Endothelial cell of umbilical vein (primary cell): ENCODE measurements around the gene BLID. TPM values are rescaled to one million over a fixed set of nuclear protein-coding genes. Genes with fewer than 3 reads are reported as not detected.

Source experiments
- BruUV-seq: library from RNA; stranded (reverse); fragments of 400-500 nt; replicated peaks from 2 replicates; lab custom pipeline; 2021; lab: Mats Ljungman, UMichigan
- CTCF ChIA-PET: fragments of 300-600, 350-600 bp; sonication (Branson Sonifier 250); formaldehyde crosslinking; loops from one replicate; lab custom pipeline; 2021; ENCODE audit warnings: antibody characterized with exemption, inconsistent platforms; lab: Charles Lee
- POLR2A ChIA-PET: fragments of 300-600, 350-600 bp; sonication (Branson Sonifier 250); formaldehyde crosslinking; loops from one replicate; lab custom pipeline; 2021; ENCODE audit warnings: antibody characterized with exemption, inconsistent platforms; lab: Charles Lee
- DNase-seq: peaks from one replicate; pipeline ENCODE4 v3.0.0-alpha.2; 2011; ENCODE audit warnings: low read depth, low spot score
- FAIRE-seq: peaks from 2 replicates; lab custom pipeline; 2011; peaks lifted over from hg19 to GRCh38; lab: Jason Lieb, UNC
- H2AFZ ChIP-seq: 2 replicates; pipeline ENCODE4 v1.6.0; 2012; ENCODE audit warnings: low read depth, low read length, control low read depth, inconsistent platforms
- H3K27ac ChIP-seq: 2 replicates; pipeline ENCODE4 v1.5.1; 2011; ENCODE audit warnings: low read depth, mild to moderate bottlenecking, control low read depth, low read length, moderate library complexity; ENCODE audit not compliant: insufficient read depth
- H3K27me3 ChIP-seq, 2 experiments: 2 replicates each; pipeline versions ENCODE4 v1.6.0 to v1.6.1; 2011; ENCODE audit warnings: low read length in 2 of 2, mixed read lengths in 1 of 2; ENCODE audit not compliant: control insufficient read depth in 2 of 2, insufficient read depth in 2 of 2
- H3K36me3 ChIP-seq, 2 experiments: 2 replicates in 1 of 2; 3 replicates in 1 of 2; pipeline ENCODE4 v1.5.1; 2011; ENCODE audit warnings: low read length in 2 of 2, mild to moderate bottlenecking in 1 of 2, moderate library complexity in 1 of 2; ENCODE audit not compliant: control insufficient read depth in 2 of 2, insufficient read depth in 2 of 2; ENCODE audit errors: extremely low read depth in 1 of 2
- H3K4me1 ChIP-seq: 3 replicates; pipeline ENCODE4 v1.5.1; 2011; ENCODE audit warnings: mild to moderate bottlenecking, low read length; ENCODE audit not compliant: control insufficient read depth, insufficient read depth; ENCODE audit errors: extremely low read depth
- H3K4me2 ChIP-seq: 2 replicates; pipeline ENCODE4 v1.6.1; 2011; ENCODE audit warnings: low read length, control low read depth, mixed read lengths; ENCODE audit not compliant: insufficient read depth
- H3K4me3 ChIP-seq, 3 experiments: fragments of 200-600 bp in 1 of 3; sonication (generic), shearing (Covaris generic) in 1 of 3; replicated peaks in 1 of 3; 2 replicates each; pipeline ENCODE4 v1.5.1; 2011 to 2016; ENCODE audit warnings: control low read depth in 3 of 3, low read length in 3 of 3, mild to moderate bottlenecking in 2 of 3, inconsistent platforms in 1 of 3, low read depth in 1 of 3, moderate library complexity in 1 of 3; ENCODE audit not compliant: insufficient read depth in 1 of 3
- H3K79me2 ChIP-seq: 2 replicates; pipeline ENCODE4 v1.6.0; 2012; ENCODE audit warnings: low read length, inconsistent platforms; ENCODE audit not compliant: control insufficient read depth, insufficient read depth
- H3K9ac ChIP-seq: replicated peaks from 2 replicates; pipeline ENCODE3; 2011; ENCODE audit warnings: low read length, control low read depth; ENCODE audit not compliant: insufficient read depth; ENCODE audit errors: extremely low read depth
- H3K9me1 ChIP-seq: replicated peaks from 3 replicates; pipeline ENCODE4 v1.6.0; 2011; ENCODE audit warnings: mild to moderate bottlenecking, low read length; ENCODE audit not compliant: control insufficient read depth, insufficient read depth; ENCODE audit errors: extremely low read depth
- H3K9me3 ChIP-seq: replicated peaks from 2 replicates; pipeline ENCODE4 v1.5.1; 2012; ENCODE audit warnings: low read length, inconsistent platforms; ENCODE audit not compliant: control insufficient read depth, insufficient read depth
- H4K20me1 ChIP-seq: replicated peaks from 2 replicates; pipeline ENCODE3; 2011; ENCODE audit warnings: mild to moderate bottlenecking, low read length; ENCODE audit not compliant: control insufficient read depth, insufficient read depth; ENCODE audit errors: extremely low read depth
- CTCF ChIP-seq, 2 donors: IDR thresholded peaks; 1 replicate in 1 of 2; 2 replicates in 1 of 2; pipeline ENCODE4 v1.5.1; 2011; ENCODE audit warnings: low read length in 2 of 2, mild to moderate bottlenecking in 2 of 2, moderate library complexity in 2 of 2, control low read depth in 1 of 2, inconsistent platforms in 1 of 2, low read depth in 1 of 2; ENCODE audit not compliant: insufficient read depth in 1 of 2; ENCODE audit errors: extremely low read depth in 1 of 2
- EZH2 ChIP-seq: IDR thresholded peaks from 2 replicates; pipeline ENCODE4 v1.6.1; 2012; ENCODE audit warnings: borderline replicate concordance, low read depth, mild to moderate bottlenecking, moderate library complexity, low read length, inconsistent platforms; ENCODE audit not compliant: severe bottlenecking
- FOS ChIP-seq: IDR thresholded peaks from 2 replicates; pipeline ENCODE4 v1.6.1; 2011; ENCODE audit warnings: mild to moderate bottlenecking, low read length, moderate library complexity, borderline replicate concordance; ENCODE audit not compliant: insufficient read depth
- GATA2 ChIP-seq: IDR thresholded peaks from 2 replicates; pipeline ENCODE4 v1.7.0; 2011; ENCODE audit warnings: low read depth, mild to moderate bottlenecking, moderate library complexity, mixed read lengths, low read length; ENCODE audit not compliant: insufficient read length, insufficient read depth
- JUN ChIP-seq: IDR thresholded peaks from 2 replicates; pipeline ENCODE4 v1.6.1; 2011; ENCODE audit warnings: borderline replicate concordance, low read depth; ENCODE audit not compliant: insufficient read length, insufficient read depth
- MAX ChIP-seq: IDR thresholded peaks from 2 replicates; pipeline ENCODE4 v1.6.1; 2011; ENCODE audit not compliant: insufficient read depth, insufficient read length
- MYC ChIP-seq: IDR thresholded peaks from one replicate; pipeline ENCODE4 v1.6.1; 2011; ENCODE audit warnings: mild to moderate bottlenecking, low read depth, low read length
- POLR2A ChIP-seq: IDR thresholded peaks from 2 replicates; pipeline ENCODE4 v1.6.1; 2012; ENCODE audit warnings: low read depth, mild to moderate bottlenecking, control low read depth, low read length
- POLR2AphosphoS5 ChIP-seq: IDR thresholded peaks from 2 replicates; pipeline ENCODE4 v1.6.1; 2012; ENCODE audit warnings: low read depth, mild to moderate bottlenecking, control low read depth, low read length, moderate library complexity; ENCODE audit not compliant: insufficient read depth
- dilution Hi-C: fragments of 300-500 bp; cut with MboI; formaldehyde crosslinking; loops from one replicate; pipeline ENCODE4 v1.15.0; 2019; ENCODE audit warnings: low sequenced_read_pairs; ENCODE audit not compliant: extremely low pct_ligation_motif_present
- intact Hi-C: fragments of 100-400 bp; cut with micrococcal nuclease; formaldehyde crosslinking; loops from one replicate; pipeline ENCODE4 v1.10.0; 2022
- polyA plus RNA-seq, 4 experiments: library from polyadenylated mRNA; depleted of rRNA in 3 of 4; stranded (reverse) in 3 of 4; unstranded in 1 of 4; fragments of >200 nt; gene quantifications; 2 replicates each; pipeline versions ENCODE4 v1.2.1 to v1.2.3, GENCODE V29; 2011 to 2012; ENCODE audit warnings: missing spikeins in 1 of 4
- total RNA-seq: library from RNA; stranded (reverse); gene quantifications from 2 replicates; pipeline ENCODE4 v1.2.3, GENCODE V29; 2021

BLID gene
- total and polyA plus RNA-seq, 2 donors (not counting 3 experiments of a cell fraction or from before 2014, with no cell fraction given) = 0.12 to 3.5 TPM

GRCh38 chr11:122144752-122145151, 28.7 kb upstream of the BLID start:
- H3K27me3 ChIP-seq = no peaks in the 10 kb centered on the region
- DNase-seq = no peak
- intact Hi-C loops = loop anchor here (1.0 kb wide), 1 partner anchor 10 kb away; no protein-coding TSS in a partner anchor
- dilution Hi-C loops = no loop called here
- no peaks in the 10 kb centered on the region for H3K9me1 ChIP-seq
- ChIA-PET POLR2A (no interaction called here), CTCF (interaction anchor here (1.0 to 1.8 kb wide), 5 partner anchors 9 to 57 kb away, joined by 3 to 9 read pairs (median 6); partner anchors contain the start of gene BLID)
- H3K36me3 ChIP-seq = peaks cover 0 to 6% of the 10 kb centered on the region in 2 experiments
- no peak for TF ChIP-seq FOS
- no peak for TF ChIP-seq JUN
- no peak for TF ChIP-seq GATA2
- TF ChIP-seq POLR2A = no peak
- no peak for TF ChIP-seq EZH2
- TF ChIP-seq CTCF (IDR thresholded peaks at IDR 0.05; ENCODE audit: extremely low read depth in 1 of 2, insufficient read depth in 1 of 2, low read depth in 1 of 2, low read length in 2 of 2) = no peak
- no peak for TF ChIP-seq MYC
- TF ChIP-seq POLR2AphosphoS5 = no peak
- TF ChIP-seq MAX = no peak
- no peaks in the 10 kb centered on the region for H4K20me1 ChIP-seq
- H3K4me2 ChIP-seq = no peak overlapping the region
- H3K9ac ChIP-seq = no peak overlapping the region
- H3K27ac ChIP-seq = no peak overlapping the region
- no peaks in the 10 kb centered on the region for H3K9me3 ChIP-seq
- peaks cover 40% of the 10 kb centered on the region for H3K4me1 ChIP-seq
- H2AFZ ChIP-seq = no peak overlapping the region
- H3K79me2 ChIP-seq = peaks cover 94% of the 10 kb centered on the region
- BruUV-seq = no TSS peak
- FAIRE-seq = no peak
- H3K4me3 ChIP-seq = no peak overlapping the region
